ENCODE data around the gene LRP8. TPM values are rescaled to one million over a fixed set of nuclear protein-coding genes. Genes with fewer than 3 reads are reported as not detected.
A peak's percentile ranks its signal among the peaks of the same experiment; 100 is the strongest.

LRP8 gene
- total and polyA plus RNA-seq, 9 of the 15 experiments (the other 6 are each of a cell fraction or from before 2014, with no cell fraction given): 7.1 to 56.1 (median 31.3) TPM

DNA sequence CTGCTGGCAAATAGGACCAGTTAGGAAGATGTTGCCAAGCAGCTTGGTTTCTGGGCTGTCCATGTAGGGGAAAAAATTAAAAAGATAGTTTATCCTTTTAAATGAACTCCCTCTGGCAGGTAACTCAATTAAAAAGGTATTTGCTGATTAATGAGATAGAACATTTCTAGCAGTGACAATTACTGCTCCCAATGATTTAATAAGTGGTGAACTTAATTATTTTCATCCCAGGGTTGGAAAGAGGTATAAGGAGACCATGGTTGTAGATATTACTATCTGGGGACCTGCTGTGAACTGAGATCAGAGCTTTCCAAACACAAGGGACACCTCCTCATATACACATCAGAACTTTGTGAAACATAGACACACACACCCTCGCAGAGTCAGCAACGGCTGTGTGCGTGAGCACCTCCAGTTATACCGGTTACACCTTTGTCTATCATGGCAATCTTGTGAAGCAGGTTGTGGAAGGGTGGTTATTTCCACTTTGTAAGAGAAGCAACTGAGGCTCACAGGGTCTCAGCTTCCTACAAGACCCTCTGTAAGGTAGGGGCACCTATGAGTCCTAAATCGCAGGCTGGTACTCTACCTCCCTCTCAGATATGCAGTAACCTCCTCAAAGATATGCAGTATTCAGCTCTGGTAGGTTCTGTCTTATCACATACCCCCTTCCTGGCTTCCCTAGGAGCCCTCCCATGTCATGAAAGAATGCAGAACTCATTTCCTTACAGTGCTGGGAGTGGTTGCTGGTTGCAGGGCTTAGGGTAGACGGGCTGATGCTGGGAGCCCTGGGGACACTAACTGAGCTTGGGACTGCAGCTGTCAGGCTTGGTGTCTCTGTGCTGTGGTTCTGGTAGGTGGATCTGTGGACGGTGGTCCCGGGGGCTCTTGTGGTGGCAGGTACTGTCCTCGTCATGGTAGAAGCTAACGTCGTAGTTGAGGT lies 71.1 kb downstream of the LRP8 start:
- intact Hi-C loops (cut with micrococcal nuclease) (no loop called here), in situ Hi-C loops (cut with MboI) (no loop called here)
- H3K9me1 ChIP-seq (ENCODE audit: control insufficient read depth, insufficient read depth, low read length): peaks cover 4% of the 10 kb centered on the region
- ATAC-seq (no peak), DNase-seq (ENCODE audit: extremely low read depth in 1 of 4, low spot score in 3 of 4) (no peak), FAIRE-seq (no peak)
- TF ChIP-seq FOS (IDR thresholded peaks at IDR 0.05; ENCODE audit: extremely low read depth, insufficient read length) (no peak), TCF7 (IDR thresholded peaks at IDR 0.05; ENCODE audit: borderline replicate concordance) (no peak), MEF2A (IDR thresholded peaks at IDR 0.05; ENCODE audit: control insufficient read depth, low read depth, low read length) (no peak), ZNF668 (CRISPR knock-in tag; IDR thresholded peaks at IDR 0.05) (no peak)
- TF ChIP-seq, protein P1, sequence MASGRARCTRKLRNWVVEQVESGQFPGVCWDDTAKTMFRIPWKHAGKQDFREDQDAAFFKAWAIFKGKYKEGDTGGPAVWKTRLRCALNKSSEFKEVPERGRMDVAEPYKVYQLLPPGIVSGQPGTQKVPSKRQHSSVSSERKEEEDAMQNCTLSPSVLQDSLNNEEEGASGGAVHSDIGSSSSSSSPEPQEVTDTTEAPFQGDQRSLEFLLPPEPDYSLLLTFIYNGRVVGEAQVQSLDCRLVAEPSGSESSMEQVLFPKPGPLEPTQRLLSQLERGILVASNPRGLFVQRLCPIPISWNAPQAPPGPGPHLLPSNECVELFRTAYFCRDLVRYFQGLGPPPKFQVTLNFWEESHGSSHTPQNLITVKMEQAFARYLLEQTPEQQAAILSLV (tag; IDR thresholded peaks at IDR 0.05): no peak
- TF ChIP-seq, protein P2, sequence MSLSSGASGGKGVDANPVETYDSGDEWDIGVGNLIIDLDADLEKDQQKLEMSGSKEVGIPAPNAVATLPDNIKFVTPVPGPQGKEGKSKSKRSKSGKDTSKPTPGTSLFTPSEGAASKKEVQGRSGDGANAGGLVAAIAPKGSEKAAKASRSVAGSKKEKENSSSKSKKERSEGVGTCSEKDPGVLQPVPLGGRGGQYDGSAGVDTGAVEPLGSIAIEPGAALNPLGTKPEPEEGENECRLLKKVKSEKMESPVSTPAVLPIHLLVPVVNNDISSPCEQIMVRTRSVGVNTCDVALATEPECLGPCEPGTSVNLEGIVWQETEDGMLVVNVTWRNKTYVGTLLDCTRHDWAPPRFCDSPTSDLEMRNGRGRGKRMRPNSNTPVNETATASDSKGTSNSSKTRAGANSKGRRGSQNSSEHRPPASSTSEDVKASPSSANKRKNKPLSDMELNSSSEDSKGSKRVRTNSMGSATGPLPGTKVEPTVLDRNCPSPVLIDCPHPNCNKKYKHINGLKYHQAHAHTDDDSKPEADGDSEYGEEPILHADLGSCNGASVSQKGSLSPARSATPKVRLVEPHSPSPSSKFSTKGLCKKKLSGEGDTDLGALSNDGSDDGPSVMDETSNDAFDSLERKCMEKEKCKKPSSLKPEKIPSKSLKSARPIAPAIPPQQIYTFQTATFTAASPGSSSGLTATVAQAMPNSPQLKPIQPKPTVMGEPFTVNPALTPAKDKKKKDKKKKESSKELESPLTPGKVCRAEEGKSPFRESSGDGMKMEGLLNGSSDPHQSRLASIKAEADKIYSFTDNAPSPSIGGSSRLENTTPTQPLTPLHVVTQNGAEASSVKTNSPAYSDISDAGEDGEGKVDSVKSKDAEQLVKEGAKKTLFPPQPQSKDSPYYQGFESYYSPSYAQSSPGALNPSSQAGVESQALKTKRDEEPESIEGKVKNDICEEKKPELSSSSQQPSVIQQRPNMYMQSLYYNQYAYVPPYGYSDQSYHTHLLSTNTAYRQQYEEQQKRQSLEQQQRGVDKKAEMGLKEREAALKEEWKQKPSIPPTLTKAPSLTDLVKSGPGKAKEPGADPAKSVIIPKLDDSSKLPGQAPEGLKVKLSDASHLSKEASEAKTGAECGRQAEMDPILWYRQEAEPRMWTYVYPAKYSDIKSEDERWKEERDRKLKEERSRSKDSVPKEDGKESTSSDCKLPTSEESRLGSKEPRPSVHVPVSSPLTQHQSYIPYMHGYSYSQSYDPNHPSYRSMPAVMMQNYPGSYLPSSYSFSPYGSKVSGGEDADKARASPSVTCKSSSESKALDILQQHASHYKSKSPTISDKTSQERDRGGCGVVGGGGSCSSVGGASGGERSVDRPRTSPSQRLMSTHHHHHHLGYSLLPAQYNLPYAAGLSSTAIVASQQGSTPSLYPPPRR (CRISPR knock-in tag; IDR thresholded peaks at IDR 0.05; ENCODE audit: borderline replicate concordance): no peak
- TF ChIP-seq, protein P3, sequence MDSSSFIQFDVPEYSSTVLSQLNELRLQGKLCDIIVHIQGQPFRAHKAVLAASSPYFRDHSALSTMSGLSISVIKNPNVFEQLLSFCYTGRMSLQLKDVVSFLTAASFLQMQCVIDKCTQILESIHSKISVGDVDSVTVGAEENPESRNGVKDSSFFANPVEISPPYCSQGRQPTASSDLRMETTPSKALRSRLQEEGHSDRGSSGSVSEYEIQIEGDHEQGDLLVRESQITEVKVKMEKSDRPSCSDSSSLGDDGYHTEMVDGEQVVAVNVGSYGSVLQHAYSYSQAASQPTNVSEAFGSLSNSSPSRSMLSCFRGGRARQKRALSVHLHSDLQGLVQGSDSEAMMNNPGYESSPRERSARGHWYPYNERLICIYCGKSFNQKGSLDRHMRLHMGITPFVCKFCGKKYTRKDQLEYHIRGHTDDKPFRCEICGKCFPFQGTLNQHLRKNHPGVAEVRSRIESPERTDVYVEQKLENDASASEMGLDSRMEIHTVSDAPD (CRISPR knock-in tag; IDR thresholded peaks at IDR 0.05): no peak
- no peak overlapping the region for H3K4me3 ChIP-seq
- peaks cover 0 to 6% of the 10 kb centered on the region in 2 experiments; a peak in 2 of 5 replicates for H3K4me1 ChIP-seq (replicated peaks in 1 of 2; ENCODE audit: control insufficient read depth in 2 of 2, insufficient read depth in 2 of 2, low read length in 2 of 2)
- H3K9me3 ChIP-seq (replicated peaks; ENCODE audit: control insufficient read depth, insufficient read depth, low read depth, low read length): no peaks in the 10 kb centered on the region
- no peak overlapping the region for H3K4me2 ChIP-seq (ENCODE audit: insufficient read depth, low read length)
- no TSS peak for BruUV-seq (replicated peaks)
- CTCF ChIA-PET (ENCODE audit: low intra/inter-chr PET ratio): no interaction called here
- peaks cover 7% of the 10 kb centered on the region; the same call in 1 of the 2 replicates for H4K20me1 ChIP-seq (replicated peaks; ENCODE audit: control insufficient read depth, insufficient read depth, low read length)
- H3K27me3 ChIP-seq (ENCODE audit: control insufficient read depth in 2 of 2, insufficient read depth in 2 of 2, low read length in 2 of 2): no peaks in the 10 kb centered on the region
- no peak overlapping the region for H3K27ac ChIP-seq (ENCODE audit: extremely low read depth, low read depth, low read length)
- no peak overlapping the region for H2AFZ ChIP-seq (ENCODE audit: low read depth, low read length)
- WGBS (ENCODE audit: insufficient coverage, low coverage, missing lambda C conversion rate): 92% methylated on average over 11 of the region's 11 CpGs
- H3K79me2 ChIP-seq (ENCODE audit: control insufficient read depth, insufficient read depth, low read length): no peaks in the 10 kb centered on the region
- 0 out of 4 replicates have a peak overlapping the region, but pooled peaks of 1 of the 2 experiments have one; percentile 24 for H3K9ac ChIP-seq (ENCODE audit: insufficient read depth in 1 of 2, low read depth in 2 of 2, low read length in 2 of 2)
- POLR2A ChIA-PET: interaction anchor here (0.9 to 1.1 kb wide), 2 partner anchors 9 to 21 kb away, joined by 3 read pairs; no protein-coding TSS in a partner anchor
- peaks cover 96% of the 10 kb centered on the region for H3K36me3 ChIP-seq (ENCODE audit: control insufficient read depth, insufficient read depth, low read length)

All from K562 (cell line).